ENCODE measurements around the gene SELL.
"Not testable (repeated sequence)": the region's sequence is repeated elsewhere in the genome, so short reads cannot be mapped to it uniquely, and the experiment has no call there.

SELL gene

GRCh38 chr1:169662680-169663079 is 48.7 kb downstream of the SELL start:
- not testable (repeated sequence) for DNase-seq

GRCh38 chr1:169661066-169661465 is 50.4 kb downstream of the SELL start:
- not testable (repeated sequence) for DNase-seq

GRCh38 chr1:169658777-169659176 is 52.6 kb downstream of the SELL start:
- DNase-seq = not testable (repeated sequence)

- no peak for DNase-seq
Observed at GRCh38 chr1:169653873-169654272, 57.5 kb downstream of the SELL start.

GRCh38 chr1:169651035-169651434 is 60.4 kb downstream of the SELL start:
- DNase-seq = no peak

GRCh38 chr1:169650551-169650950 is 60.9 kb downstream of the SELL start:
- DNase-seq = no peak

GRCh38 chr1:169648709-169649108 is 62.7 kb downstream of the SELL start:
- DNase-seq = no peak

GRCh38 chr1:169648187-169648586 is 63.2 kb downstream of the SELL start:
- DNase-seq = no peak

- DNase-seq = no peak
Observed at GRCh38 chr1:169647512-169647911, 63.9 kb downstream of the SELL start.

- no peak for DNase-seq
Observed at GRCh38 chr1:169644297-169644696, 67.1 kb downstream of the SELL start.

All from effector CD8-positive, alpha-beta T cell (primary cell).